HG03060 (cell line): ENCODE results near the gene CSGALNACT2.
"Not testable (repeated sequence)": the region's sequence is repeated elsewhere in the genome, so short reads cannot be mapped to it uniquely, and the experiment has no call there.

Experiments
- ATAC-seq: cut with Tn5 transposase; IDR thresholded peaks from one replicate; pipeline ENCODE4 v1.9.1; 2021; ENCODE audit warnings: low read depth, moderate number of reproducible peaks; ENCODE audit not compliant: unreplicated experiment

CSGALNACT2 gene

DNA sequence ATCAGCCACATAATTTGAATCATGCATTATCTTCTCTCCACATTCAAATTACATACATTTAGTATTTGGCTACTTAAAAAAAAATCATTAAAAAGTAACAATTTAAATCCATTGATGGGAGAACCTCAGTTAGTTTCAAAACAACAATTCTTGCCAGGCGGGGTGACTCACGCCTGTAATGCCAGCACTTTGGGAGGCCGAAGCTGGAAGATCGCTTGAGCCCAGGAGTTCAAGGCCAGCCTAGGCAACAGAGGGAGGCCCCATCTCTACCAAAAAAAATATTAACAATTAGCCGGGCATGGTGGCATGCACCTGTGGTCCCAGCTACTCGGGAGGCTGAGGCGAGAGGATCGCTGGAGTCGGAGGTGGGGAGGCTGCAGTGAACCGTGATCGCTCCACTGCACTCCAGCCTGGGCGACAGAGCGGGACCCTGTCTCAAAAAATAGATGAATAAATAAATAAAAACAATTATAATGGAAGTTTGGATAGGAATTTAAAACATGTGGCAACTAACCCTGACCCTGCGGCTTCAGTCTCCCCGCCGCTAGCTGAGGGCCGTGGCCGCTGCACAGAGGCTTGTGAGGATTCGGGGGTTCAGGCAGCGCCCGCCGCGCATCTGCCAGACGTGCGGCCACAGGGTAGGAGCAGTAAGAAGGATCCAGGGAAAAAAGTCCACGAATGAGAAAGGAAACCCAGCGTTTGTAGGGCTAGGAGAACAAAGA, 1.1 kb upstream of the CSGALNACT2 start:
- no peak for ATAC-seq

DNA sequence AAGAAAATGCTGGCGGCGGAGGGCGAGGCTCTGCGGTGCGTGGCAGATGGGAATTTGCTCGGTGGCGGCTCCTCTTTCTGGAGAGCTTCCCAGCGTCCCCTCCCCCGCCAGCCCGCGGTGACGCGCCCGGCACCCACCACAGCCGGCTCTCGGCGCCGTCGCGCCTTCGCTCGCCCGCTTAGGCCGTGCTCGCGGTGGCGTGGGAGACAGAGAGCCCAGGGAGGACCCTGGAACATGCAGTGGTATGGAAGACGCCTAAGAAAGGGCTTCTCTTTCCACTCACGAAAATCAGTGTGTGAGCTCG, 576 bp upstream of the CSGALNACT2 start:
- ATAC-seq, result no peak

- ATAC-seq, result no peak
Observed at GRCh38 chr10:43138757-43139241, 554 bp downstream of the CSGALNACT2 start.

- no peak for ATAC-seq
Observed at GRCh38 chr10:43141421-43141820, 3.2 kb downstream of the CSGALNACT2 start.

- ATAC-seq, result no peak
Observed at GRCh38 chr10:43145311-43145710, 7.1 kb downstream of the CSGALNACT2 start.

DNA sequence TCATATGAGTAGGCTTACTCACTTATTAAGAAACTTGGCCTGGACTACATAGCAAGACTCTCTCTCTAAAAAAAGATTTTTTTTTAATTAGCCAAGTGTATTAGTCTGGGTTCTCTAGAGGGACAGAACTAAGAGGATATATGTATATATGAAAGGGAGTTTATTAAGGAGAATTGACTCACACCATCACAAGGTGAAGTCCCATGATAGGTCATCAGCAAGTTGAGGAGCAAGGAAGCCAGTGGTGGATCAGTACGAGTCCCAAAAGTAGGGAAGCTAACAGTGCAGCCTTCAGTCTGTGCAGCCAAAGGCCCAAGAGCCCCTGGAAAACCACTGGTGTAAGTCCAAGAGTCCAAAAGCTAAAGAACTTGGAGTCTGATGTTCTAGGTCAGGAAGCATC, 7.7 kb downstream of the CSGALNACT2 start:
- not testable (repeated sequence) for ATAC-seq

DNA sequence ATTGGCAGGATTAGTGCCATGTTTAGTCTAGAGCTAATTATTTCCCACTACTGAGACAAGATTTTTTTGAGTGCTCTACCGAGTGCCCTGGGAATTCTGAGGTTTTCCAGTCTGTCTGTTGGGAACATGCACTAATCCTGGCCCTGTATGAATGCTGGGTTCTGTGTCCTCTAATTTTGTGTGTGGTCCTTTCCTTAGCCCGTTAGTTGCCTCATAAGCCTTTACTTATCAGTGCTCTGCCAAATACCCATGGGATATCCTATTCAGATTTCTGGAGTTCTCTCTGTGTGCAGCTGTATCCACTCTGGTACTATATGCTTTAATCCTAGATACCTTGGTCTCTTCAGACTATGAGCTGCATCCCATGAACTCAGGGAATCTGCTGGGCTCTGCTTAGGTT, 13.1 kb downstream of the CSGALNACT2 start:
- no peak for ATAC-seq

- no peak for ATAC-seq
Observed at GRCh38 chr10:43153901-43154300, 15.7 kb downstream of the CSGALNACT2 start.

GRCh38 chr10:43155221-43155620, 17.0 kb downstream of the CSGALNACT2 start:
- ATAC-seq, result no peak

GRCh38 chr10:43155741-43156140, 17.5 kb downstream of the CSGALNACT2 start:
- ATAC-seq, result no peak

GRCh38 chr10:43156590-43157341, 18.5 kb downstream of the CSGALNACT2 start:
- no peak for ATAC-seq

DNA sequence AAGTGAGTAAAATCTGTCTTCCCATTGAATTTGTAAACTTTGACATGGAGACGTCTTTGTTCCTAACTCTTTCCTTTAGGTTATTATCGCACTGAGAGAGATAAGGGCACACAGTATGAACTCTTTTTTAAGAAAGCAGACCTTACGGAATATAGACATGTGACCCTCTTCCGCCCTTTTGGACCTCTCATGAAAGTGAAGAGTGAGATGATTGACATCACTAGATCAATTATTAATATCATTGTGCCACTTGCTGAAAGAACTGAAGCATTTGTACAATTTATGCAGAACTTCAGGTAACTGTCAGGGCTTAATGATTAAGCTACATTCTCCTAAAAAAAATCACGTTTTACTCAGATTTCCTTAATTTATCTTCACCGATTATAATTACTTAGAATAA, 20.4 kb downstream of the CSGALNACT2 start:
- no peak for ATAC-seq

DNA sequence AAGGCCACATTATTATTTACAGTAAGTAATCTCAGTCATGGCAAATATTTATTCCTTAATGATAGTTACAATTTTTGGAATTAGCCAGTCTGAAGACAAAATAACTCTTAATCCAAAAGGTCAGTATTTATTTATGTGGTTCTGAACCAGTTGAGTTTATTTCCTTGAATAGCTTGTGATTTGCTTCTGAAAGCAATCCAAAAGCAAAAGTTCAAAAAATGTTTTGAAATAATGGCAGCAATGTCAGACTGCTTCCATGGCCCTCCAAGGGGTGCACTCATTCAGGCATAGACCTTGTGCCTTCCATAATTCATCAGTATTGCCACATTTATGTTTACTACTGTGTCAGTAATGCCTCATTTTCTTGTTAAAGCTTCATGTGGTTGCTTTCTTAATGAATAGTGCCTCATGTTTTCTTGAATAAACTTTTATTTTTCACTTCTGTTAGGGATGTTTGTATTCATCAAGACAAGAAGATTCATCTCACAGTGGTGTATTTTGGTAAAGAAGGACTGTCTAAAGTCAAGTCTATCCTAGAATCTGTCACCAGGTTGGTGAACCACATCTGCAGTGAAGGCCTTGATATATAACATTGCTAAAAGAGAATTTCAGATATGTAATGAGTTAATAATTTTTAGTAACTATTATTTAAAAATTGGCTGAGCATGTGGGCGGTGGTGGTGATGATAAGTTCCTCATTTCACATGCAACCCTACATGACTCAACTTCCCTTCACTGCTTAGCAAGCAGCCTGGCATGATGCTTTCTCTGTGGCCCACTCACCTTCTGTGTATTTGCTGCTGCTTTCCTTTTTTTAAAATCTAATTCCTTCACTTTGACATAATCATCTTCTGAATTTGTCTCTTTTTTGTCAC, 22.0 kb downstream of the CSGALNACT2 start:
- ATAC-seq, result peak; percentile 47

DNA sequence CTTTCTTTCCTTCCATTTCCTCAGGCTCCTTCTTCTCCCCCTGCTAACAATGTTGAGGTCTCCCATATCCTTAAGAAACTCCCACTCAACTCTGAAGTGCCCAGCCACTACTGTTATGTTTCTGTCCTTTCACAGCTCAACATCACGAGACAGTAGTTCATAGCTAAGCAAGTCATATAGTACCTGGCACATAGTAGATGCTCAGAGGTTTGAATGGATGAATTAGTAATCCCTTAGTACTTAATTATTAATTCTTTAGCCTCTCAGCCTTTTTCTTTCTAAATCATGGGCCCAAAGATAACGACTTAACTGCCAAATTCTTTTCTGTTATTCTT, 22.6 kb downstream of the CSGALNACT2 start:
- peak; percentile 63 for ATAC-seq

GRCh38 chr10:43162604-43163003, 24.4 kb downstream of the CSGALNACT2 start:
- ATAC-seq, result no peak

- no peak for ATAC-seq
Observed at GRCh38 chr10:43166207-43166879, 28.1 kb downstream of the CSGALNACT2 start.

GRCh38 chr10:43166880-43167497, 28.7 kb downstream of the CSGALNACT2 start:
- no peak for ATAC-seq

DNA sequence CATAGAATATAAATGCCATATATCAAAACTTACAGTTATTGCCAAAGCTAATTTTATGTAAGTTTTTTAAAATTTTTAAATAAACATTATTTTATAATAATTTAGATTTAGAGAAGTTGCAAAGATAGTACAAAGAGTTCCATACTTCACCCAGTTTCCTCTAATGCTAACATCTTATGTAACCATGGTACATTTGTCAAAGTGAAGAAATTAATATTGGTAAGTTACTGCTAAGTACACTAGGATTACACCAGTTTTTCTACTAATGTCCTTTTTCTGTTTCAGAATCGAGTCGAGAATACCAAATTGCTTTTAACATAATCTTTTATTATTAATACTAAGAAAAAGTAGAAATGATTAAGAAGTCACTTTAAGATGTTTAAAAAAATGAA, 29.2 kb downstream of the CSGALNACT2 start:
- ATAC-seq, result no peak

GRCh38 chr10:43170491-43170890, 32.2 kb downstream of the CSGALNACT2 start:
- ATAC-seq, result no peak

DNA sequence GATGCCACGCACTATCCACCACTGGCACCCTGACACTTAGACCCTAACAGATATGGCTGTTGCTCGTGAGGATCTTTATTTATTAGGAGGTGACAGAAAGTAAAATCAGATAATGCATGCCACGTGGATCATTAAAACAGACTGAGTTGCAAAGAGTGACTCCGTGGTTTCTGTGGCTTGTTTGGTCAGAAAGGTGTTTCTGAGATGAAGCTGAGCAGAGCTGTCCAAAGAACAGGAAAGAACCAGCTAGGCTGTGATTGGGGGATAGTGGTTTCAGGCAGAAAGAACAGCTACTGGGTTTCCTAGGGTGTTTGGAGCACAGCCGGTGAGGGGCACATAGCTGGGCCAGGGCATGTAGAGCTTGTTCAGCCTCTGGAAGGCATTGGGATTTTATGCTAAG, 34.4 kb downstream of the CSGALNACT2 start:
- ATAC-seq, result no peak
